ENCODE data around the gene KCTD19.
A peak's percentile ranks its signal among the peaks of the same experiment; 100 is the strongest.

The KCTD19 gene

GRCh38 chr16:67283826-67284555 is 42.5 kb downstream of the KCTD19 start:
- DNase-seq (ENCODE audit: low read depth in 1 of 2, low spot score in 1 of 2) = no peak

- DNase-seq (ENCODE audit: low read depth in 1 of 2, low spot score in 1 of 2) = no peak
These were observed 43.3 kb downstream of the KCTD19 start for GRCh38 chr16:67283039-67283825.

- no peak for DNase-seq (ENCODE audit: low read depth in 1 of 2, low spot score in 1 of 2)
These were observed 44.1 kb downstream of the KCTD19 start for GRCh38 chr16:67282447-67282805.

GRCh38 chr16:67281536-67282446 is 44.8 kb downstream of the KCTD19 start:
- no peak for DNase-seq (ENCODE audit: low read depth in 1 of 2, low spot score in 1 of 2)

- DNase-seq (ENCODE audit: low read depth in 1 of 2, low spot score in 1 of 2) = no peak
These were observed 46.2 kb downstream of the KCTD19 start for GRCh38 chr16:67280090-67281015.

- peak; percentile 69 to 73 for DNase-seq (ENCODE audit: low read depth in 1 of 2, low spot score in 1 of 2)
These were observed 47.0 kb downstream of the KCTD19 start, which contains the start of gene PLEKHG4 for GRCh38 chr16:67279296-67280089. Gene PLEKHG4, plus strand, starts transcription at chr16:67279532. Its CDS starts 513 bp downstream, at chr16:67280045.

GRCh38 chr16:67278773-67279295 is 47.7 kb downstream of the KCTD19 start:
- DNase-seq (ENCODE audit: low read depth in 1 of 2, low spot score in 1 of 2) = peak; percentile 45 to 52

- no peak for DNase-seq (ENCODE audit: low read depth in 1 of 2, low spot score in 1 of 2)
These were observed 48.4 kb downstream of the KCTD19 start for GRCh38 chr16:67277999-67278772.

GRCh38 chr16:67277294-67277998 is 49.1 kb downstream of the KCTD19 start:
- DNase-seq (ENCODE audit: low read depth in 1 of 2, low spot score in 1 of 2) = no peak

- DNase-seq (ENCODE audit: low read depth in 1 of 2, low spot score in 1 of 2) = no peak
These were observed 51.2 kb downstream of the KCTD19 start for GRCh38 chr16:67275321-67275720.

- DNase-seq (ENCODE audit: low read depth in 1 of 2, low spot score in 1 of 2) = no peak
These were observed 55.1 kb downstream of the KCTD19 start for GRCh38 chr16:67271446-67271845.

- DNase-seq (ENCODE audit: low read depth in 1 of 2, low spot score in 1 of 2) = no peak
These were observed 55.6 kb downstream of the KCTD19 start for GRCh38 chr16:67270931-67271338.

- DNase-seq (ENCODE audit: low read depth in 1 of 2, low spot score in 1 of 2) = no peak
These were observed 56.8 kb downstream of the KCTD19 start for GRCh38 chr16:67269766-67270165.

- DNase-seq (ENCODE audit: low read depth in 1 of 2, low spot score in 1 of 2) = no peak
These were observed 58.4 kb downstream of the KCTD19 start for GRCh38 chr16:67268136-67268579.

GRCh38 chr16:67265834-67266233 is 60.7 kb downstream of the KCTD19 start:
- no peak for DNase-seq (ENCODE audit: low read depth in 1 of 2, low spot score in 1 of 2)

- DNase-seq (ENCODE audit: low read depth in 1 of 2, low spot score in 1 of 2) = no peak
These were observed 61.7 kb downstream of the KCTD19 start for GRCh38 chr16:67264866-67265265.

- DNase-seq (ENCODE audit: low read depth in 1 of 2, low spot score in 1 of 2) = no peak
These were observed 62.3 kb downstream of the KCTD19 start for GRCh38 chr16:67264277-67264676.

GRCh38 chr16:67263201-67263600 is 63.3 kb downstream of the KCTD19 start:
- DNase-seq (ENCODE audit: low read depth in 1 of 2, low spot score in 1 of 2) = no peak

Data from activated CD4-positive, alpha-beta T cell treated with anti-CD3 and anti-CD28 coated beads, Interleukin-2, amount 50 U/mL, for 24 hours (primary cell).